Caco-2 (cell line): ENCODE data around the gene SPATA19. TPM values are rescaled to one million over a fixed set of nuclear protein-coding genes. Genes with fewer than 3 reads are reported as not detected.

Experiments
- BruUV-seq: library from RNA; stranded (reverse); fragments of 400-500 nt; replicated peaks from 2 replicates; lab custom pipeline; 2021; lab: Mats Ljungman, UMichigan
- CTCF ChIA-PET: fragments of 300-600 bp; sonication (Branson Sonifier 250); formaldehyde crosslinking; loops from one replicate; lab custom pipeline; 2022; ENCODE audit warnings: antibody characterized with exemption; lab: Charles Lee
- POLR2A ChIA-PET: fragments of 300-600 bp; sonication (Branson Sonifier 250); formaldehyde crosslinking; loops from one replicate; lab custom pipeline; 2022; ENCODE audit warnings: antibody characterized with exemption; lab: Charles Lee
- DNase-seq, 2 experiments: peaks; one replicate each; pipeline versions ENCODE4 v3.0.0 to v3.0.0-alpha.2; 2020 to 2022
- H3K27me3 ChIP-seq: replicated peaks from 2 replicates; pipeline ENCODE4 v1.6.0; 2011; ENCODE audit warnings: low read length; ENCODE audit not compliant: control insufficient read depth, insufficient read depth
- H3K36me3 ChIP-seq: 2 replicates; pipeline ENCODE4 v1.5.1; 2011; ENCODE audit warnings: low read length; ENCODE audit not compliant: control insufficient read depth, insufficient read depth
- H3K4me1 ChIP-seq: fragments of 250-450 bp; sonication (Bioruptor Pico); 2 replicates; pipeline ENCODE4 v1.5.1; 2020; ENCODE audit warnings: mild to moderate bottlenecking
- H3K4me3 ChIP-seq: 2 replicates; pipeline ENCODE4 v1.5.1; 2011; ENCODE audit warnings: low read depth, mild to moderate bottlenecking, control low read depth, low read length
- H3K9me3 ChIP-seq: fragments of 250-450 bp; sonication (Bioruptor Pico); 2 replicates; pipeline ENCODE4 v1.5.1; 2020; ENCODE audit warnings: mild to moderate bottlenecking, moderate library complexity
- H3K27ac Mint-ChIP-seq: one replicate; pipeline ENCODE4 v1.8.0; 2022; ENCODE audit warnings: mixed read lengths; ENCODE audit not compliant: unreplicated experiment
- H3K27me3 Mint-ChIP-seq: one replicate; pipeline ENCODE4 v1.8.0; 2022; ENCODE audit warnings: mixed read lengths; ENCODE audit not compliant: insufficient read depth, unreplicated experiment
- H3K36me3 Mint-ChIP-seq: one replicate; pipeline ENCODE4 v1.8.0; 2022; ENCODE audit warnings: mild to moderate bottlenecking, mixed read lengths; ENCODE audit not compliant: insufficient read depth, unreplicated experiment
- H3K4me1 Mint-ChIP-seq: one replicate; pipeline ENCODE4 v1.8.0; 2022; ENCODE audit warnings: low read depth, mixed read lengths; ENCODE audit not compliant: unreplicated experiment
- H3K4me3 Mint-ChIP-seq: one replicate; pipeline ENCODE4 v1.8.0; 2022; ENCODE audit warnings: mild to moderate bottlenecking, moderate library complexity, mixed read lengths; ENCODE audit not compliant: unreplicated experiment
- H3K9me3 Mint-ChIP-seq: one replicate; pipeline ENCODE4 v1.8.0; 2022; ENCODE audit warnings: mixed read lengths; ENCODE audit not compliant: unreplicated experiment
- intact Hi-C: fragments of 100-400 bp; cut with micrococcal nuclease; formaldehyde crosslinking; loops from one replicate; pipeline ENCODE4 v1.10.0; 2022; ENCODE audit not compliant: unreplicated experiment
- total RNA-seq: library from RNA; stranded (reverse); gene quantifications from 2 replicates; pipeline ENCODE4 v1.2.3, GENCODE V29; 2022
- TF ChIP-seq, protein P1 (sequence below), 2 experiments: fragments of 200-600 bp in 1 of 2; IDR thresholded peaks; 1 replicate in 1 of 2; 2 replicates in 1 of 2; pipeline versions ENCODE4 v1.5.1 to v1.8.0; 2011 to 2022; ENCODE audit warnings: antibody characterized with exemption in 1 of 2, control low read depth in 1 of 2, inconsistent platforms in 1 of 2, low read depth in 1 of 2, low read length in 1 of 2, mild to moderate bottlenecking in 1 of 2, moderate library complexity in 1 of 2; ENCODE audit not compliant: insufficient read depth in 1 of 2, severe bottlenecking in 1 of 2, unreplicated experiment in 1 of 2

The SPATA19 gene
- total RNA-seq, 1 experiment from 2014 or later, result not detected

GRCh38 chr11:133819746-133820315, 25.5 kb downstream of the SPATA19 start:
- intact Hi-C loops, result loop anchor here (5.0 kb wide), 1 partner anchor 318 kb away; no protein-coding TSS in a partner anchor
- no peaks in the 10 kb centered on the region for H3K36me3 ChIP-seq
- no peaks in the 10 kb centered on the region for H3K4me1 Mint-ChIP-seq
- ChIA-PET CTCF (no interaction called here), POLR2A (no interaction called here)
- H3K27me3 ChIP-seq, result no peaks in the 10 kb centered on the region
- no TSS peak for BruUV-seq
- H3K27ac Mint-ChIP-seq, result no peak overlapping the region
- peak in 1 of 2 experiments; percentile 25 for DNase-seq
- H3K9me3 Mint-ChIP-seq, result no peaks in the 10 kb centered on the region
- no peaks in the 10 kb centered on the region for H3K9me3 ChIP-seq
- no peaks in the 10 kb centered on the region for H3K4me1 ChIP-seq
- no peak overlapping the region for H3K4me3 Mint-ChIP-seq
- H3K27me3 Mint-ChIP-seq, result peaks cover 14% of the 10 kb centered on the region
- TF ChIP-seq, protein P1, sequence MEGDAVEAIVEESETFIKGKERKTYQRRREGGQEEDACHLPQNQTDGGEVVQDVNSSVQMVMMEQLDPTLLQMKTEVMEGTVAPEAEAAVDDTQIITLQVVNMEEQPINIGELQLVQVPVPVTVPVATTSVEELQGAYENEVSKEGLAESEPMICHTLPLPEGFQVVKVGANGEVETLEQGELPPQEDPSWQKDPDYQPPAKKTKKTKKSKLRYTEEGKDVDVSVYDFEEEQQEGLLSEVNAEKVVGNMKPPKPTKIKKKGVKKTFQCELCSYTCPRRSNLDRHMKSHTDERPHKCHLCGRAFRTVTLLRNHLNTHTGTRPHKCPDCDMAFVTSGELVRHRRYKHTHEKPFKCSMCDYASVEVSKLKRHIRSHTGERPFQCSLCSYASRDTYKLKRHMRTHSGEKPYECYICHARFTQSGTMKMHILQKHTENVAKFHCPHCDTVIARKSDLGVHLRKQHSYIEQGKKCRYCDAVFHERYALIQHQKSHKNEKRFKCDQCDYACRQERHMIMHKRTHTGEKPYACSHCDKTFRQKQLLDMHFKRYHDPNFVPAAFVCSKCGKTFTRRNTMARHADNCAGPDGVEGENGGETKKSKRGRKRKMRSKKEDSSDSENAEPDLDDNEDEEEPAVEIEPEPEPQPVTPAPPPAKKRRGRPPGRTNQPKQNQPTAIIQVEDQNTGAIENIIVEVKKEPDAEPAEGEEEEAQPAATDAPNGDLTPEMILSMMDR (IDR thresholded peaks at IDR 0.05; ENCODE audit: insufficient read depth in 1 of 2, low read depth in 1 of 2, low read length in 1 of 2, severe bottlenecking in 1 of 2, unreplicated experiment in 1 of 2), result no peak
- H3K4me3 ChIP-seq, result no peak overlapping the region
- H3K36me3 Mint-ChIP-seq, result no peaks in the 10 kb centered on the region

DNA sequence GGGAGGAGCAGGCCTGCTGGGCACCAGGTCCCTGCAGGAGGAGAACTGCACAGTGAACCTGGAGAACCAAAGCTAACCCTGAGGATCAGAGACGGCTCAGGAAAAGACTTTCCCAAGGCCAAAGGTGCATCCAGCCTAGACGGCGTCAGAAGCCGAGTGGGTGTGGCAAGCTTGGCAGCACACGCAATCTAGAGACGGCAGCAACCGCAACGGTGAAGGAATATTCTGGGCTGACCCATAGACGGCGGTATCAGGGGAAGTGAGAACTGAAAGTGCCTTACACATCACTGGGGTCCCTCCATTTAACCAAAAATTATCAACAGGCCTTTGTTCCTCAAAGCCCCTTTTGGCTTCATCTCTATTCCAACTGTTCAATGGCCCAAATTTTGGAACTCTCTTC, 26.2 kb downstream of the SPATA19 start:
- TF ChIP-seq, protein P1 (IDR thresholded peaks at IDR 0.05; ENCODE audit: insufficient read depth in 1 of 2, low read depth in 1 of 2, low read length in 1 of 2, severe bottlenecking in 1 of 2, unreplicated experiment in 1 of 2), result no peak
- peak in 1 of 2 experiments; percentile 17 for DNase-seq
- Histone ChIP-seq H3K36me3 (no peaks in the 10 kb centered on the region), H3K9me3 (no peaks in the 10 kb centered on the region), H3K27me3 (no peaks in the 10 kb centered on the region), H3K4me3 (no peak overlapping the region), H3K4me1 (no peaks in the 10 kb centered on the region)
- BruUV-seq, result no TSS peak
- ChIA-PET POLR2A (no interaction called here), CTCF (no interaction called here)
- intact Hi-C loops, result no loop called here
- Mint-ChIP-seq H3K4me1 (no peaks in the 10 kb centered on the region), H3K36me3 (no peaks in the 10 kb centered on the region), H3K4me3 (no peak overlapping the region), H3K27ac (no peak overlapping the region), H3K27me3 (peaks cover 9% of the 10 kb centered on the region), H3K9me3 (no peaks in the 10 kb centered on the region)

DNA sequence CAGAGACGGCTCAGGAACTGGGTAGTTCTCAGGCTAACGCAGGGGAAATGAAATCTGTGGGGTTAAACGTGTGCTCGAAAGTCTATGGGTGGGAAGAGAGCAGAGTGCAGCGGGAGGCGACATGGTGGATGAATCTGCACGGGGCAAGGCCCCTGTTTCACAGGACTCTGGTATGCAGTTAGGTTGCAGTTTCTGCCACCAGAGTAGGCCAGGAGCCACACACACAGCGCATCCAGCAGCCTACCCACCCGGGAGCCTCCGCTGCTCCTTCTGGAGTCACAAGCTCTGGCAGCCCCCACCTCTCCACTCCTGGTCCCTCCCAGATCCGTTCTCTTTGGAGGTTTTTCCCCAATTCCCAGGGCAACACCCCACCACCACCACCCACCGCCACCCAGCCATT, 27.0 kb downstream of the SPATA19 start:
- no peaks in the 10 kb centered on the region for H3K9me3 ChIP-seq
- ChIA-PET POLR2A (no interaction called here), CTCF (no interaction called here)
- no peaks in the 10 kb centered on the region for H3K36me3 ChIP-seq
- no peak overlapping the region for H3K27ac Mint-ChIP-seq
- H3K4me3 ChIP-seq, result no peak overlapping the region
- H3K4me1 Mint-ChIP-seq, result no peaks in the 10 kb centered on the region
- peaks cover 9% of the 10 kb centered on the region for H3K27me3 Mint-ChIP-seq
- intact Hi-C loops, result no loop called here
- BruUV-seq, result no TSS peak
- no peak overlapping the region for H3K4me3 Mint-ChIP-seq
- no peaks in the 10 kb centered on the region for H3K36me3 Mint-ChIP-seq
- no peaks in the 10 kb centered on the region for H3K27me3 ChIP-seq
- no peaks in the 10 kb centered on the region for H3K4me1 ChIP-seq
- no peaks in the 10 kb centered on the region for H3K9me3 Mint-ChIP-seq
- peak in 1 of 2 experiments; percentile 25 for DNase-seq
- TF ChIP-seq, protein P1 (IDR thresholded peaks at IDR 0.05; ENCODE audit: insufficient read depth in 1 of 2, low read depth in 1 of 2, low read length in 1 of 2, severe bottlenecking in 1 of 2, unreplicated experiment in 1 of 2), result no peak
